A549 (cell line): ENCODE measurements around the gene CCDC7.

ENCODE experiments used
- EHMT2 ChIP-seq: fragments of 200-600 bp; sonication (generic); IDR thresholded peaks from 2 replicates; pipeline ENCODE4 v1.6.1; 2016; ENCODE audit warnings: antibody characterized with exemption, low read depth, mild to moderate bottlenecking, moderate library complexity
- EP300 ChIP-seq, 2 experiments: fragments of >200 bp; sonication (Bioruptor Twin); formaldehyde crosslinking; IDR thresholded peaks; 2 replicates in 1 of 2; 3 replicates in 1 of 2; pipeline ENCODE4 v1.6.1; 2016 to 2017
- GATA3 ChIP-seq: IDR thresholded peaks from 2 replicates; pipeline ENCODE4 v1.6.1; 2012; ENCODE audit warnings: borderline replicate concordance
- MYC ChIP-seq: IDR thresholded peaks from 2 replicates; pipeline ENCODE4 v1.6.1; 2012; ENCODE audit warnings: mild to moderate bottlenecking, inconsistent platforms, low read length, improper control_type of control experiment, borderline replicate concordance
- POLR2AphosphoS2 ChIP-seq: conservative IDR thresholded peaks from 2 replicates; pipeline ENCODE4 v1.6.1; 2012; ENCODE audit warnings: low read length, improper control_type of control experiment, inconsistent platforms
- RFX5 ChIP-seq: fragments of 450-650 bp; IDR thresholded peaks from 2 replicates; pipeline ENCODE4 v1.7.1; 2014; ENCODE audit warnings: antibody characterized with exemption, mild to moderate bottlenecking, moderate library complexity
- TF ChIP-seq, protein P1 (sequence below): fragments of 150-350 bp; IDR thresholded peaks from 2 replicates; pipeline ENCODE4 v1.6.1; 2014; ENCODE audit warnings: low read depth, mild to moderate bottlenecking, low read length
- TF ChIP-seq, protein P2 (sequence below): fragments of >200 bp; sonication (Bioruptor Twin); formaldehyde crosslinking; IDR thresholded peaks from 3 replicates; pipeline ENCODE4 v1.5.1; 2016
- TF ChIP-seq, protein P3 (sequence below): fragments of 250-450 bp; sonication (Bioruptor Pico); IDR thresholded peaks from 2 replicates; pipeline ENCODE4 v1.5.0; 2021; ENCODE audit warnings: mild to moderate bottlenecking, moderate library complexity, borderline replicate concordance

DNA sequence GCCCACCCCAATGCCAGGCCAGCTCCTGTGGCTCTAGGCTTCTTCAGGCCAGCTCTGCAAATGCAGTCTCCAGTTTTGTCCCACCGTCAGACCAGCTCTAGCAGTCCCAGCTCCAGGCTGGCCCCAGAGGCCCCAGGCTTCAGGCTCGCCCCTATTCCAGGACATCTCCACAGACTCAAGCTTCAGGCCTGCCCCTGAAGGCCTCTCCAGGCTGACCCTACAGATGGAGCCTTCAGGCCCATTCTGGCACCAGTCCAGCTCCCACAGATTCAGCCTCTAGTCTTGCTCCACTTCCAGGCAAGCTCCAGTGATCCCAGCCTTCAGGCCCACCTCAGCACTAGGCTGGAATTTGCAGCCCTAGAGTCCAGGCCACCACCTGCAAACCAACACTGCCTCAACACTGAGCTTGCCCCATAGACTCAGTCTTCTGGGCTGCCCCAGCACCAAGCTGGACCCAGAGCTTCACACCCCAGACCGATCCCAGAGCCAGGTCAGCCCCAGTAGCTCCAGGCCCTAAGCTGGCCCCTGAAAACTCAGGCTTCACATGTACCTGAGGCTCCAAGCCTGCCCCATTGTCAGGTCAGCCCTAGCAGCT, 341.8 kb downstream of the CCDC7 start:
- TF ChIP-seq EP300 (IDR thresholded peaks at IDR 0.05) (no peak), RFX5 (no peak), EHMT2 (no peak), MYC (no peak), GATA3 (no peak), POLR2AphosphoS2 (no peak)
- TF ChIP-seq, protein P1, sequence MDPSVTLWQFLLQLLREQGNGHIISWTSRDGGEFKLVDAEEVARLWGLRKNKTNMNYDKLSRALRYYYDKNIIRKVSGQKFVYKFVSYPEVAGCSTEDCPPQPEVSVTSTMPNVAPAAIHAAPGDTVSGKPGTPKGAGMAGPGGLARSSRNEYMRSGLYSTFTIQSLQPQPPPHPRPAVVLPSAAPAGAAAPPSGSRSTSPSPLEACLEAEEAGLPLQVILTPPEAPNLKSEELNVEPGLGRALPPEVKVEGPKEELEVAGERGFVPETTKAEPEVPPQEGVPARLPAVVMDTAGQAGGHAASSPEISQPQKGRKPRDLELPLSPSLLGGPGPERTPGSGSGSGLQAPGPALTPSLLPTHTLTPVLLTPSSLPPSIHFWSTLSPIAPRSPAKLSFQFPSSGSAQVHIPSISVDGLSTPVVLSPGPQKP = no peak
- TF ChIP-seq, protein P2, sequence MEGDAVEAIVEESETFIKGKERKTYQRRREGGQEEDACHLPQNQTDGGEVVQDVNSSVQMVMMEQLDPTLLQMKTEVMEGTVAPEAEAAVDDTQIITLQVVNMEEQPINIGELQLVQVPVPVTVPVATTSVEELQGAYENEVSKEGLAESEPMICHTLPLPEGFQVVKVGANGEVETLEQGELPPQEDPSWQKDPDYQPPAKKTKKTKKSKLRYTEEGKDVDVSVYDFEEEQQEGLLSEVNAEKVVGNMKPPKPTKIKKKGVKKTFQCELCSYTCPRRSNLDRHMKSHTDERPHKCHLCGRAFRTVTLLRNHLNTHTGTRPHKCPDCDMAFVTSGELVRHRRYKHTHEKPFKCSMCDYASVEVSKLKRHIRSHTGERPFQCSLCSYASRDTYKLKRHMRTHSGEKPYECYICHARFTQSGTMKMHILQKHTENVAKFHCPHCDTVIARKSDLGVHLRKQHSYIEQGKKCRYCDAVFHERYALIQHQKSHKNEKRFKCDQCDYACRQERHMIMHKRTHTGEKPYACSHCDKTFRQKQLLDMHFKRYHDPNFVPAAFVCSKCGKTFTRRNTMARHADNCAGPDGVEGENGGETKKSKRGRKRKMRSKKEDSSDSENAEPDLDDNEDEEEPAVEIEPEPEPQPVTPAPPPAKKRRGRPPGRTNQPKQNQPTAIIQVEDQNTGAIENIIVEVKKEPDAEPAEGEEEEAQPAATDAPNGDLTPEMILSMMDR = no peak
- TF ChIP-seq, protein P3, sequence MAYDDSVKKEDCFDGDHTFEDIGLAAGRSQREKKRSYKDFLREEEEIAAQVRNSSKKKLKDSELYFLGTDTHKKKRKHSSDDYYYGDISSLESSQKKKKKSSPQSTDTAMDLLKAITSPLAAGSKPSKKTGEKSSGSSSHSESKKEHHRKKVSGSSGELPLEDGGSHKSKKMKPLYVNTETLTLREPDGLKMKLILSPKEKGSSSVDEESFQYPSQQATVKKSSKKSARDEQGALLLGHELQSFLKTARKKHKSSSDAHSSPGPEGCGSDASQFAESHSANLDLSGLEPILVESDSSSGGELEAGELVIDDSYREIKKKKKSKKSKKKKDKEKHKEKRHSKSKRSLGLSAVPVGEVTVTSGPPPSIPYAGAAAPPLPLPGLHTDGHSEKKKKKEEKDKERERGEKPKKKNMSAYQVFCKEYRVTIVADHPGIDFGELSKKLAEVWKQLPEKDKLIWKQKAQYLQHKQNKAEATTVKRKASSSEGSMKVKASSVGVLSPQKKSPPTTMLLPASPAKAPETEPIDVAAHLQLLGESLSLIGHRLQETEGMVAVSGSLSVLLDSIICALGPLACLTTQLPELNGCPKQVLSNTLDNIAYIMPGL (CRISPR knock-in tag) = no peak
